Measurements from ENCODE around the gene OLFML1. TPM values are rescaled to one million over a fixed set of nuclear protein-coding genes. Genes with fewer than 3 reads are reported as not detected.

Gene OLFML1
- total and polyA plus RNA-seq, 2 donors (not counting 3 experiments of a cell fraction or from before 2014, with no cell fraction given), result not detected

GRCh38 chr11:7495882-7496551 is 10.7 kb downstream of the OLFML1 start:
- CTCF ChIA-PET, result no interaction called here

More at GRCh38 chr11:7495882-7496551, 10.7 kb downstream of the OLFML1 start:
- dilution Hi-C loops (cut with MboI; ENCODE audit: extremely low pct_ligation_motif_present, low sequenced_read_pairs), result no loop called here
- Histone ChIP-seq H3K36me3 (ENCODE audit: control insufficient read depth in 2 of 2, extremely low read depth in 1 of 2, insufficient read depth in 2 of 2, low read length in 2 of 2) (no peaks in the 10 kb centered on the region), H3K4me2 (ENCODE audit: insufficient read depth, low read length) (no peak overlapping the region), H3K9ac (replicated peaks; ENCODE audit: extremely low read depth, insufficient read depth, low read length) (no peak overlapping the region), H2AFZ (ENCODE audit: low read depth, low read length) (no peak overlapping the region), H3K9me1 (replicated peaks; ENCODE audit: control insufficient read depth, extremely low read depth, insufficient read depth, low read length) (no peaks in the 10 kb centered on the region), H3K9me3 (replicated peaks; ENCODE audit: control insufficient read depth, insufficient read depth, low read length) (no peaks in the 10 kb centered on the region), H3K27me3 (ENCODE audit: control insufficient read depth in 2 of 2, insufficient read depth in 2 of 2, low read length in 2 of 2) (no peaks in the 10 kb centered on the region), H3K4me3 (replicated peaks in 1 of 3; ENCODE audit: insufficient read depth in 1 of 3, low read depth in 1 of 3, low read length in 3 of 3) (no peak overlapping the region), H3K27ac (ENCODE audit: insufficient read depth, low read depth, low read length) (no peak overlapping the region), H3K79me2 (ENCODE audit: control insufficient read depth, insufficient read depth, low read length) (no peaks in the 10 kb centered on the region), H3K4me1 (ENCODE audit: control insufficient read depth, extremely low read depth, insufficient read depth, low read length) (no peaks in the 10 kb centered on the region), H4K20me1 (replicated peaks; ENCODE audit: control insufficient read depth, extremely low read depth, insufficient read depth, low read length) (no peaks in the 10 kb centered on the region)
- BruUV-seq (replicated peaks), result no TSS peak
- POLR2A ChIA-PET, result no interaction called here
- intact Hi-C loops (cut with micrococcal nuclease), result no loop called here
- TF ChIP-seq GATA2 (IDR thresholded peaks at IDR 0.05; ENCODE audit: insufficient read depth, insufficient read length, low read depth, low read length) (no peak), EZH2 (IDR thresholded peaks at IDR 0.05; ENCODE audit: borderline replicate concordance, low read depth, low read length, severe bottlenecking) (no peak), FOS (IDR thresholded peaks at IDR 0.05; ENCODE audit: borderline replicate concordance, insufficient read depth, low read length) (no peak), MYC (IDR thresholded peaks at IDR 0.05; ENCODE audit: low read depth, low read length) (no peak), POLR2AphosphoS5 (IDR thresholded peaks at IDR 0.05; ENCODE audit: insufficient read depth, low read depth, low read length) (no peak), POLR2A (IDR thresholded peaks at IDR 0.05; ENCODE audit: low read depth, low read length) (no peak)
- TF ChIP-seq, protein P1, sequence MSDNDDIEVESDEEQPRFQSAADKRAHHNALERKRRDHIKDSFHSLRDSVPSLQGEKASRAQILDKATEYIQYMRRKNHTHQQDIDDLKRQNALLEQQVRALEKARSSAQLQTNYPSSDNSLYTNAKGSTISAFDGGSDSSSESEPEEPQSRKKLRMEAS (IDR thresholded peaks at IDR 0.05; ENCODE audit: insufficient read depth, insufficient read length), result no peak
- TF ChIP-seq, protein P2, sequence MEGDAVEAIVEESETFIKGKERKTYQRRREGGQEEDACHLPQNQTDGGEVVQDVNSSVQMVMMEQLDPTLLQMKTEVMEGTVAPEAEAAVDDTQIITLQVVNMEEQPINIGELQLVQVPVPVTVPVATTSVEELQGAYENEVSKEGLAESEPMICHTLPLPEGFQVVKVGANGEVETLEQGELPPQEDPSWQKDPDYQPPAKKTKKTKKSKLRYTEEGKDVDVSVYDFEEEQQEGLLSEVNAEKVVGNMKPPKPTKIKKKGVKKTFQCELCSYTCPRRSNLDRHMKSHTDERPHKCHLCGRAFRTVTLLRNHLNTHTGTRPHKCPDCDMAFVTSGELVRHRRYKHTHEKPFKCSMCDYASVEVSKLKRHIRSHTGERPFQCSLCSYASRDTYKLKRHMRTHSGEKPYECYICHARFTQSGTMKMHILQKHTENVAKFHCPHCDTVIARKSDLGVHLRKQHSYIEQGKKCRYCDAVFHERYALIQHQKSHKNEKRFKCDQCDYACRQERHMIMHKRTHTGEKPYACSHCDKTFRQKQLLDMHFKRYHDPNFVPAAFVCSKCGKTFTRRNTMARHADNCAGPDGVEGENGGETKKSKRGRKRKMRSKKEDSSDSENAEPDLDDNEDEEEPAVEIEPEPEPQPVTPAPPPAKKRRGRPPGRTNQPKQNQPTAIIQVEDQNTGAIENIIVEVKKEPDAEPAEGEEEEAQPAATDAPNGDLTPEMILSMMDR (IDR thresholded peaks at IDR 0.05; ENCODE audit: extremely low read depth in 1 of 2, insufficient read depth in 1 of 2, low read depth in 1 of 2, low read length in 2 of 2), result no peak
- DNase-seq (ENCODE audit: low read depth, low spot score), result no peak
- FAIRE-seq, result no peak
